K562 (cell line): ENCODE measurements around the gene PTPN9. TPM values are rescaled to one million over a fixed set of nuclear protein-coding genes. Genes with fewer than 3 reads are reported as not detected.

ENCODE experiments used
- ARID3B ChIP-seq: fragments of 250-450 bp; sonication (Bioruptor Pico); IDR thresholded peaks from 2 replicates; pipeline ENCODE4 v1.4.0; 2020; ENCODE audit warnings: borderline replicate concordance
- BCOR ChIP-seq: fragments of 450-650 bp; IDR thresholded peaks from 2 replicates; pipeline ENCODE4 v1.6.1; 2016
- FOXJ2 ChIP-seq: fragments of 200-800 bp; sonication (Bioruptor generic); IDR thresholded peaks from 2 replicates; pipeline ENCODE4 v1.6.1; 2016; ENCODE audit warnings: missing genetic modification characterization, missing compliant biosample characterization
- GATA2 ChIP-seq: sonication (generic); formaldehyde crosslinking; IDR thresholded peaks from 2 replicates; pipeline ENCODE4 v1.4.0; 2020; ENCODE audit warnings: mild to moderate bottlenecking, missing genetic modification reagents
- HDAC8 ChIP-seq: fragments of 450-650 bp; IDR thresholded peaks from 2 replicates; pipeline ENCODE4 v1.6.1; 2016; ENCODE audit warnings: mild to moderate bottlenecking, missing genetic modification characterization, moderate library complexity, missing compliant biosample characterization
- HMGN3 ChIP-seq: IDR thresholded peaks from 2 replicates; pipeline ENCODE4 v1.6.1; 2011; ENCODE audit warnings: borderline replicate concordance, low read depth, mild to moderate bottlenecking, mixed read lengths, low read length; ENCODE audit not compliant: insufficient read length; ENCODE audit errors: extremely low read depth
- HOXB6 ChIP-seq: fragments of 250-450 bp; sonication (Bioruptor Pico); IDR thresholded peaks from 2 replicates; pipeline ENCODE4 v1.5.1; 2022; ENCODE audit warnings: mild to moderate bottlenecking, borderline replicate concordance
- KAT7 ChIP-seq: sonication (generic); formaldehyde crosslinking; IDR thresholded peaks from 2 replicates; pipeline ENCODE4 v1.8.0; 2022; ENCODE audit warnings: missing genetic modification reagents, mild to moderate bottlenecking, borderline replicate concordance
- MAFK ChIP-seq: IDR thresholded peaks from 2 replicates; pipeline ENCODE4 v1.6.1; 2011; ENCODE audit warnings: low read length, improper control_type of control experiment
- MCM2 ChIP-seq: fragments of 450-650 bp; IDR thresholded peaks from 2 replicates; pipeline ENCODE4 v1.6.1; 2017; ENCODE audit warnings: low read depth, mild to moderate bottlenecking
- MLLT1 ChIP-seq, 2 experiments: fragments of 450-650 bp; IDR thresholded peaks; 2 replicates each; pipeline ENCODE4 v1.6.1; 2016
- MXD1 ChIP-seq: fragments of 250-450 bp; sonication (Bioruptor Pico); IDR thresholded peaks from 2 replicates; pipeline ENCODE4 v1.8.0; 2021; ENCODE audit warnings: borderline replicate concordance, mild to moderate bottlenecking, moderate library complexity; ENCODE audit not compliant: poor library complexity, severe bottlenecking
- NONO ChIP-seq, 2 experiments: fragments of 200-400 bp in 1 of 2; fragments of 450-650 bp in 1 of 2; formaldehyde crosslinking in 1 of 2; IDR thresholded peaks; 2 replicates each; pipeline ENCODE4 v1.6.1; 2017; ENCODE audit warnings: low read depth in 2 of 2, mild to moderate bottlenecking in 2 of 2, moderate library complexity in 2 of 2, low read length in 1 of 2
- PCBP2 ChIP-seq: fragments of 200-400 bp; formaldehyde crosslinking; IDR thresholded peaks from 2 replicates; pipeline ENCODE4 v1.6.1; 2018; ENCODE audit warnings: low read length, low read depth, mild to moderate bottlenecking, moderate library complexity; ENCODE audit not compliant: poor library complexity, severe bottlenecking
- PTBP1 ChIP-seq: fragments of 200-400 bp; formaldehyde crosslinking; IDR thresholded peaks from 2 replicates; pipeline ENCODE4 v1.6.1; 2017; ENCODE audit warnings: low read depth, low read length
- RB1 ChIP-seq: fragments of 450-650 bp; IDR thresholded peaks from 2 replicates; pipeline ENCODE4 v1.6.1; 2017; ENCODE audit warnings: low read depth, mild to moderate bottlenecking
- SAP30 ChIP-seq: fragments of 200-600 bp; sonication (generic); IDR thresholded peaks from 2 replicates; pipeline ENCODE4 v1.6.1; 2012; ENCODE audit warnings: borderline replicate concordance, low read depth, mild to moderate bottlenecking, moderate library complexity, low read length, control low read depth, inconsistent platforms; ENCODE audit not compliant: insufficient read depth, poor library complexity, severe bottlenecking
- SIN3B ChIP-seq: fragments of 450-650 bp; IDR thresholded peaks from 2 replicates; pipeline ENCODE4 v1.6.1; 2017; ENCODE audit warnings: low read depth, mild to moderate bottlenecking, moderate library complexity
- TBP ChIP-seq: optimal IDR thresholded peaks from 2 replicates; pipeline ENCODE3; 2011; ENCODE audit warnings: low read depth, low read length, improper control_type of control experiment
- ZNF133 ChIP-seq: fragments of 250-450 bp; sonication (Bioruptor Pico); IDR thresholded peaks from 2 replicates; pipeline ENCODE4 v1.4.0; 2020; ENCODE audit warnings: mild to moderate bottlenecking
- ZNF140 ChIP-seq: fragments of 250-450 bp; sonication (Bioruptor Pico); IDR thresholded peaks from 2 replicates; pipeline ENCODE4 v1.8.0; 2021; ENCODE audit warnings: moderate library complexity, mild to moderate bottlenecking, inconsistent platforms
- ZNF253 ChIP-seq: fragments of 250-450 bp; sonication (Bioruptor Pico); conservative IDR thresholded peaks from 2 replicates; pipeline ENCODE4 v1.6.1; 2021; ENCODE audit warnings: mild to moderate bottlenecking
- ZNF668 ChIP-seq: fragments of 250-450 bp; sonication (Bioruptor Pico); IDR thresholded peaks from 2 replicates; pipeline ENCODE4 v1.8.0; 2022; ENCODE audit warnings: mild to moderate bottlenecking, inconsistent platforms
- polyA plus RNA-seq, 8 experiments: library from polyadenylated mRNA; depleted of rRNA in 4 of 8; stranded (reverse) in 5 of 8; unstranded in 3 of 8; fragments of >200 nt; fragmentation: Nextera tagmentation in 2 of 8; fragmentation: Illumina TruSeq in 1 of 8; extraction: Ambion mirVana in 2 of 8; extraction: Trizol in 1 of 8; gene quantifications; 2 replicates each; pipeline versions ENCODE4 v1.2.1 to v1.2.3, GENCODE V29; 2011 to 2014; ENCODE audit warnings: inconsistent platforms in 1 of 8, missing spikeins in 1 of 8
- total RNA-seq, 7 experiments: library from RNA; depleted of rRNA in 6 of 7; stranded (reverse); fragments of >200 nt in 6 of 7; fragmentation: Illumina TruSeq in 2 of 7; extraction: Trizol in 2 of 7; gene quantifications; 2 replicates each; pipeline versions ENCODE4 v1.2.1 to v1.2.3, GENCODE V29; 2011 to 2021; ENCODE audit warnings: low replicate concordance in 1 of 7

Gene PTPN9
- total and polyA plus RNA-seq, 9 of the 15 experiments (the other 6 are each of a cell fraction or from before 2014, with no cell fraction given): 5.0 to 24.0 (median 14.2) TPM

GRCh38 chr15:75578173-75578947 lies 755 bp downstream of the PTPN9 start (continued):
- TF ChIP-seq MLLT1 (IDR thresholded peaks at IDR 0.05) (0 out of 4 replicates have a peak, but pooled peaks of 1 of the 2 experiments have one; percentile 19), MAFK (no peak), RB1 (peak; percentile 69; the same call in 1 of the 2 replicates), MXD1 (CRISPR knock-in tag) (no peak), HDAC8 (tag) (no peak), HOXB6 (CRISPR knock-in tag) (no peak), HMGN3 (no peak), PTBP1 (no peak), PCBP2 (no peak), TBP (peak; percentile 10), BCOR (no peak), ZNF133 (CRISPR knock-in tag) (no peak), SAP30 (peak; percentile 28), FOXJ2 (no peak), KAT7 (CRISPR knock-in tag) (no peak), GATA2 (CRISPR knock-in tag) (no peak), ZNF140 (CRISPR knock-in tag) (no peak), MCM2 (no peak), ZNF668 (CRISPR knock-in tag) (no peak), ZNF253 (CRISPR knock-in tag) (no peak), ARID3B (CRISPR knock-in tag) (no peak), SIN3B (0 out of 2 replicates have a peak, but pooled peaks have one; percentile 23), NONO (IDR thresholded peaks at IDR 0.05; ENCODE audit: low read depth in 2 of 2, low read length in 1 of 2) (peak in 1 of 2 experiments; percentile 67; a peak in 2 of 4 replicates)
